Breast epithelium (tissue), 3 donors: ENCODE measurements around the gene ITGB6.

Experiments used
- POLR2A ChIP-seq: fragments of 450-650 bp; IDR thresholded peaks from one replicate; pipeline ENCODE4 v1.6.1; 2016; ENCODE audit warnings: antibody characterized with exemption, mild to moderate bottlenecking, moderate library complexity
- POLR2AphosphoS5 ChIP-seq, 3 donors: sonication (generic); formaldehyde crosslinking; IDR thresholded peaks; one replicate each; pipeline ENCODE4 v1.6.1; 2017; ENCODE audit warnings: antibody characterized with exemption in 3 of 3
- TF ChIP-seq, protein P1 (sequence below), 3 donors: fragments of 450-650 bp; IDR thresholded peaks; one replicate each; pipeline ENCODE4 v1.5.1; 2016 to 2017; ENCODE audit warnings: antibody characterized with exemption in 3 of 3, mild to moderate bottlenecking in 3 of 3, moderate library complexity in 3 of 3

DNA sequence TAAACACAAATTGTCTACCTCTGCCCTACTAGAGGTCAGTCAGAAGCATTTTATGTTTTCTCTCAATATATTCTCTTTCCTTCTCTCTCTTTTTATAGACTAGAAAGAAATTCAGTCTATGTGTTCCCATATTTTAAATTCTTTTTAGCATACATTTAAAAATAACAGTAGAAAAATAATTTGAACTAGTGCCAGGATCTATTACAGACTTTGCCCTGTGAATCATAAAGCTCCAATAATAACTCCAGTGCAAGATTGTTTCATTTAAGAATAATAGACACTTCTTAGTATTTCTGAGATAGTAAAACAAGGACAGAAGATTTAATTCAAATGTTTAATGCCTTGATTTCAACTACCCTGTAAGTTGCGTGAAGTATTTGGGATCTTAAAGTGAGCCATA, 60.1 kb downstream of the ITGB6 start:
- TF ChIP-seq, protein P1, sequence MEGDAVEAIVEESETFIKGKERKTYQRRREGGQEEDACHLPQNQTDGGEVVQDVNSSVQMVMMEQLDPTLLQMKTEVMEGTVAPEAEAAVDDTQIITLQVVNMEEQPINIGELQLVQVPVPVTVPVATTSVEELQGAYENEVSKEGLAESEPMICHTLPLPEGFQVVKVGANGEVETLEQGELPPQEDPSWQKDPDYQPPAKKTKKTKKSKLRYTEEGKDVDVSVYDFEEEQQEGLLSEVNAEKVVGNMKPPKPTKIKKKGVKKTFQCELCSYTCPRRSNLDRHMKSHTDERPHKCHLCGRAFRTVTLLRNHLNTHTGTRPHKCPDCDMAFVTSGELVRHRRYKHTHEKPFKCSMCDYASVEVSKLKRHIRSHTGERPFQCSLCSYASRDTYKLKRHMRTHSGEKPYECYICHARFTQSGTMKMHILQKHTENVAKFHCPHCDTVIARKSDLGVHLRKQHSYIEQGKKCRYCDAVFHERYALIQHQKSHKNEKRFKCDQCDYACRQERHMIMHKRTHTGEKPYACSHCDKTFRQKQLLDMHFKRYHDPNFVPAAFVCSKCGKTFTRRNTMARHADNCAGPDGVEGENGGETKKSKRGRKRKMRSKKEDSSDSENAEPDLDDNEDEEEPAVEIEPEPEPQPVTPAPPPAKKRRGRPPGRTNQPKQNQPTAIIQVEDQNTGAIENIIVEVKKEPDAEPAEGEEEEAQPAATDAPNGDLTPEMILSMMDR (IDR thresholded peaks at IDR 0.05) = no peak
- TF ChIP-seq POLR2A (no peak), POLR2AphosphoS5 (IDR thresholded peaks at IDR 0.05) (no peak)
